Chondrocyte (in vitro differentiated cells): Measurements from ENCODE around the gene ZFC3H1. TPM values are rescaled to one million over a fixed set of nuclear protein-coding genes. Genes with fewer than 3 reads are reported as not detected.

Experiments
- DNase-seq: peaks from one replicate; pipeline ENCODE4 v3.0.0; 2021; ENCODE audit warnings: mixed read lengths, low spot score
- H3K27ac Mint-ChIP-seq: one replicate; pipeline ENCODE4 v1.8.0; 2021; ENCODE audit warnings: mild to moderate bottlenecking, moderate library complexity, mixed read lengths; ENCODE audit not compliant: unreplicated experiment
- H3K27me3 Mint-ChIP-seq: 2 replicates; pipeline ENCODE4 v1.8.0; 2021; ENCODE audit warnings: low read depth, mixed read lengths
- H3K36me3 Mint-ChIP-seq: 2 replicates; pipeline ENCODE4 v1.8.0; 2021; ENCODE audit warnings: low read depth, mixed read lengths
- H3K4me1 Mint-ChIP-seq: 2 replicates; pipeline ENCODE4 v1.8.0; 2021; ENCODE audit warnings: low read depth, mild to moderate bottlenecking, mixed read lengths
- H3K4me3 Mint-ChIP-seq: one replicate; pipeline ENCODE4 v1.8.0; 2021; ENCODE audit warnings: mild to moderate bottlenecking, moderate library complexity, mixed read lengths; ENCODE audit not compliant: unreplicated experiment
- H3K9me3 Mint-ChIP-seq: 2 replicates; pipeline ENCODE4 v1.8.0; 2021; ENCODE audit warnings: low read depth, mixed read lengths
- CTCF ChIP-seq: fragments of 200-600 bp; sonication (generic); IDR thresholded peaks from 2 replicates; pipeline ENCODE4 v1.5.0; 2021; ENCODE audit warnings: antibody characterized with exemption, mild to moderate bottlenecking, moderate library complexity
- total RNA-seq: library from RNA; stranded (reverse); gene quantifications from 3 replicates; pipeline ENCODE4 v1.2.1, GENCODE V29; 2021

ZFC3H1 gene
- total RNA-seq, 1 donor from 2014 or later = 39.6 TPM

- Mint-ChIP-seq H3K4me3 (no peak overlapping the region), H3K27me3 (no peaks in the 10 kb centered on the region), H3K27ac (peak overlapping the region; percentile 72), H3K4me1 (peaks cover 10% of the 10 kb centered on the region), H3K36me3 (peaks cover 50% of the 10 kb centered on the region), H3K9me3 (no peaks in the 10 kb centered on the region)
- TF ChIP-seq CTCF = no peak
- no peak for DNase-seq
These were observed 37.5 kb downstream of the ZFC3H1 start for GRCh38 chr12:71626098-71626497.

GRCh38 chr12:71625476-71625875 lies 38.2 kb downstream of the ZFC3H1 start:
- H3K4me3 Mint-ChIP-seq = no peak overlapping the region
- H3K27ac Mint-ChIP-seq = no peak overlapping the region
- no peak for TF ChIP-seq CTCF
- no peaks in the 10 kb centered on the region for H3K27me3 Mint-ChIP-seq
- H3K9me3 Mint-ChIP-seq = no peaks in the 10 kb centered on the region
- no peak for DNase-seq
- H3K36me3 Mint-ChIP-seq = peaks cover 53% of the 10 kb centered on the region
- H3K4me1 Mint-ChIP-seq = peaks cover 10% of the 10 kb centered on the region

DNA sequence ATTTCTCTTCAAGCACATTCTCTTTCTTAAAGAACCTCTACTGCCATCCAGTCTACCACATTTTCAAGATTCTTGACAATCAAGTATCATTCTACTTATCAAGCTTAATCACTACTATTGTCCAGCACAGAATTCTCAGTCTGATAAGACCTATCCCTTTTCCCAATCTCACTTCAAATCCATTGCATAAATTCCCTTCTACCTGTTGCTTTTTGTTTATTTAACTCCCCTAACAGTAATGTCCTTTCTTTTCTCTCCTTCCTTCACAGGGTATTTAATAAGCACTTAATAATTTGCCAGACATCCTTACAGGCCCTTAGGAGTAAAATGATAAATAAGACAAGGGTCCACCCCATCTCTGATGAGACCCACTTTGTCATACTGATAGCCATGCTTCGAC lies 41.7 kb downstream of the ZFC3H1 start:
- no peak for TF ChIP-seq CTCF
- no peaks in the 10 kb centered on the region for H3K27me3 Mint-ChIP-seq

DNA sequence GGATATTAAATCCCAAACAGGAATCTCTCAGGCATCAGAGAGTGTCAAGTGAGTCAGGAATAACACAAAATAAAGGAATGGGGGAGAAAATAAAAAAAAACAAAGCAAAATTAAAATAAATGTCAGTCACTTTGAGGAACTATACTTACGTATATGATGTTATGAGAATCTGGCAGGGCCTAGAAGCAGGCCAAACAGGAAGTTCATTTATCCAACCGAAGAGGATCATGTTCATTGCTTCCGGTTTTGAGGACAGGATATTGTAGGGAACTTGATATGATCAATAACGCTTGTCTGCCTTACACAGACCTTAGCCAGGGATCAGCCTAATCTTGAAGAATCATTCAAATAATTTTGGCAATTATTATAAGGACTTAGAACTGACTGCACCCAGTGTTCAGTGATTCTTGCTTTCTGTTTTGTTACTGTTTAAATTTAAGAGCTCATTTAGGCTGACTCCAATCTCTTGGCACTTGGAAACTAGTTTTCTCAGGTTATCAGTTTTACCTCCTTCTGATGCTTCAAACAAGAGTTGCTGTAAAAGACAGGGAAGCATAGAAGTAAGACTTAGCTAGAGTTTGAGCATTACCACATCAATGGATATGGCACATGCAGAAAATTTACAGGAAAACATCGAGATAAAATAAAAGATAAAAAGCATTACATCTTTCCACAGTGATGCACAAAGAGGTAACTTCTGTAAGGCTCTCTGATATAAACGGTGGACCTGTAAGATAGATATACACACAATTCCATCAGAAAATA lies 53.4 kb downstream of the ZFC3H1 start:
- Mint-ChIP-seq H3K9me3 (no peaks in the 10 kb centered on the region), H3K36me3 (peaks cover 65% of the 10 kb centered on the region), H3K27ac (no peak overlapping the region), H3K4me3 (no peak overlapping the region), H3K4me1 (peaks cover under 1% of the 10 kb centered on the region), H3K27me3 (no peaks in the 10 kb centered on the region)
- no peak for DNase-seq
- no peak for TF ChIP-seq CTCF

More for the DNA sequence above, 41.7 kb downstream of the ZFC3H1 start:
- Mint-ChIP-seq H3K9me3 (no peaks in the 10 kb centered on the region), H3K36me3 (peaks cover 51% of the 10 kb centered on the region), H3K4me3 (no peak overlapping the region), H3K4me1 (peaks cover 9% of the 10 kb centered on the region), H3K27ac (no peak overlapping the region)
- no peak for DNase-seq

DNA sequence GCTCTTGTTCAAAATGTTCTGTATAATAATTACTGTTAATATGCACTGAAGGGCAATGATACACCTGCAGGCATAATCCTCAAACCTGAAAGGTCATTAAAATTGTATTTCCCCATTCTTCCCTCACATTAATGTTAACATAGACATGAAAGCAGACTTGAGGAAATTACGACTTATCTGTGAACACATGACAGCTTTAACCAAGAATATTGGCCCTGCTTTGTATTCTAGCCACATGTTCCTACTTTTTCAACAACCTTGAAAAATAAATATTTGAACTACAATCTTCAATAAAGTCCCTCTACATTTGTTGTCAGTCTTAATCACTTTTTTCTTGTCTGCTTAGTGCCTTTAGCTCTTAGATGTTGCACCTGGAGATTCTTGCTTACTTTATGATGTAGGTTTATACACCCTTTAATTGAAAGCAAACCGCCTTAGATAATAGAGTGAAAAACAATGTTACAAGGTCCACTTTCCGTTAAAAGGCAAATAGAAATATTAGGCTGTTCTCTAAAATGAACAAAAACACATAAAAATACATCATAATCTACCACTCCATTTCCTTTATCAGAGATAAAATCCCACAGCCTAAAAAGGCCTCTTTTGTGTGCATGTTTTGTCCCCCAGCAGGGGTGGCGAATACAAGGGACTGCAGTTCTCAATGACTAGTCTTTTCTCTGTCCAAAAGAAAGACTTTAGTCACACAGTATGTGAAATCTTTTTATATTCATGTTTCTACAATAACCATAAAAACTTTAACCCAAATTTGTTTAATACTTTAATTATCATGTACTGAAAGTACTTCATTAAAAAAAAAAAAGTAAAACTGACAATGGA lies 55.9 kb downstream of the ZFC3H1 start:
- Mint-ChIP-seq H3K4me3 (no peak overlapping the region), H3K9me3 (no peaks in the 10 kb centered on the region), H3K36me3 (peaks cover 56% of the 10 kb centered on the region), H3K27me3 (no peaks in the 10 kb centered on the region), H3K4me1 (peaks cover 16% of the 10 kb centered on the region), H3K27ac (no peak overlapping the region)
- TF ChIP-seq CTCF = no peak
- no peak for DNase-seq
